GM19328 (cell line): ENCODE results near the gene TRIM65.

Experiments used
- ATAC-seq: cut with Tn5 transposase; IDR thresholded peaks from one replicate; pipeline ENCODE4 v1.9.1; 2021; ENCODE audit warnings: mild to moderate bottlenecking, moderate library complexity; ENCODE audit not compliant: unreplicated experiment

TRIM65 gene

DNA sequence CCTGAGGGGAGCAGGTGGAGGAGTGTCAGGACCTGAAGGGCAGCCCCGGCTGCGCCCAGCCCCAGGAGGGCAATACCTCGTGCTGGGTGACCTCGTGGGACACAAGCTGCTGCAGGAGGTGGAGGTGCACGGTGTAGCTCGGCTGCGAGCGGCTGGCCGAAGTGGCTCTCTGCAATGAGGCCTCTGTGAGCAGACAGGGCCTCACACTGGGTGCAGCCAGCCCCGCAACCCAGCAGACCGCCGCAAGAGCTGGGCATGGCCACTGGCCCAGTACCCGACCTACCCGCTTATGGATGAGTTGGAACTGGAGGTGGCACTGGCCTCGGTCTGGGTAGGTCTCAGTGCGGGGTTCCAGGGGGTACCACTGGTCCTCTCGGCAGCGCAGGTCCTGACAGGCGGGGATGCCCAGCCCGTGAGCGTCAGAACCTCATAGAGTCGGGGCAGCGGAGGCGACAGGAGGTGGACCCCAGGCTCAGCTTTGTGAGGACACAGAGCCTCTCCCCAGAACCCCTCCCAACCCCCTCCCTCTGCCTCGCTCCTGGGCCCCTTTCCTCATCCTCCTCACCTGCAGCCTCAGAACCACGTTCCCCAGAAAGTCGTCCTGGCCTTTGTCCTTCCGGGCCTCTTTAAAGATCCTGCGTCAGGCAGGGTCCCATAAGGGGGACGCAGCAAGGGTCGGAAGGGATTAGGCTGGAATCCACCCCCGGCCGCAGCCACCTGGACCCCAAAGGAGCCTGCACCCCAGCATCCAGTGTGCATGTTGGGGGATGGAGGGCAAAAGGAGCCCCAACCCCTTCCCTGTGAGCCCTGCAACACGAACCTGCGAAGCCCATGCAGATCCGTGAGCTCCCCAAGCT is 56.6 kb downstream of the TRIM65 start:
- ATAC-seq, result no peak
